ENCODE data around the gene MCM3AP. TPM values are rescaled to one million over a fixed set of nuclear protein-coding genes. Genes with fewer than 3 reads are reported as not detected.

The MCM3AP gene
- total RNA-seq, 4 donors from 2014 or later = 58.6 to 89.2 (median 81.9) TPM

DNA sequence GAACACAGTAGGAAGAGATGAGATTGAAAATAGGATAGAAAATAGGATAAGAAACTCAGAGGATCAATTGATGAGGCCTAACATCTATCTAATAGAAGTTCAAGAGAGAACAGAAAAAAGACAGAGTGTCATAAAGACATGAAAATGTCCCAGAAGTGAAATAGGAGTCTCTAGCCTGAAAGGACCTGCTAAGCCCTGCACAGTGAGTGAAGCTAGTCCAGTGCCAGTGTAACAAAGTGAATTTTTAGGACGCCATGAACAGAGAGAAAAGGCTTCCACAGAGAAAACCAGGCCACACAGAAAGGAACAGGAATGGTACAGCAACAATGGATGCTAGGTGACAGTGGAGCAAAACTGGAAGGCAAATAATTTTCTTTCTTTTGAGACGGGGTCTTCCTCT is 36.6 kb downstream of the MCM3AP start:
- intact Hi-C loops (cut with DNase I) = no loop called here
- TF ChIP-seq EP300 (IDR thresholded peaks at IDR 0.05) (no peak), POLR2A (IDR thresholded peaks at IDR 0.05; ENCODE audit: low read depth) (no peak), POLR2AphosphoS5 (IDR thresholded peaks at IDR 0.05) (no peak)
- TF ChIP-seq, protein P1, sequence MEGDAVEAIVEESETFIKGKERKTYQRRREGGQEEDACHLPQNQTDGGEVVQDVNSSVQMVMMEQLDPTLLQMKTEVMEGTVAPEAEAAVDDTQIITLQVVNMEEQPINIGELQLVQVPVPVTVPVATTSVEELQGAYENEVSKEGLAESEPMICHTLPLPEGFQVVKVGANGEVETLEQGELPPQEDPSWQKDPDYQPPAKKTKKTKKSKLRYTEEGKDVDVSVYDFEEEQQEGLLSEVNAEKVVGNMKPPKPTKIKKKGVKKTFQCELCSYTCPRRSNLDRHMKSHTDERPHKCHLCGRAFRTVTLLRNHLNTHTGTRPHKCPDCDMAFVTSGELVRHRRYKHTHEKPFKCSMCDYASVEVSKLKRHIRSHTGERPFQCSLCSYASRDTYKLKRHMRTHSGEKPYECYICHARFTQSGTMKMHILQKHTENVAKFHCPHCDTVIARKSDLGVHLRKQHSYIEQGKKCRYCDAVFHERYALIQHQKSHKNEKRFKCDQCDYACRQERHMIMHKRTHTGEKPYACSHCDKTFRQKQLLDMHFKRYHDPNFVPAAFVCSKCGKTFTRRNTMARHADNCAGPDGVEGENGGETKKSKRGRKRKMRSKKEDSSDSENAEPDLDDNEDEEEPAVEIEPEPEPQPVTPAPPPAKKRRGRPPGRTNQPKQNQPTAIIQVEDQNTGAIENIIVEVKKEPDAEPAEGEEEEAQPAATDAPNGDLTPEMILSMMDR (IDR thresholded peaks at IDR 0.05) = no peak
- WGBS = 91% methylated on average over 2 of the region's 2 CpGs
- Histone ChIP-seq H3K4me1 (no peaks in the 10 kb centered on the region), H3K4me3 (no peak overlapping the region), H3K27me3 (no peaks in the 10 kb centered on the region), H3K9me3 (no peaks in the 10 kb centered on the region), H3K27ac (replicated peaks in 1 of 4) (no peak overlapping the region), H3K36me3 (peaks cover 77 to 100% (median 96%) of the 10 kb centered on the region in 4 donors)
- DNase-seq (ENCODE audit: extremely low spot score) = no peak

DNA sequence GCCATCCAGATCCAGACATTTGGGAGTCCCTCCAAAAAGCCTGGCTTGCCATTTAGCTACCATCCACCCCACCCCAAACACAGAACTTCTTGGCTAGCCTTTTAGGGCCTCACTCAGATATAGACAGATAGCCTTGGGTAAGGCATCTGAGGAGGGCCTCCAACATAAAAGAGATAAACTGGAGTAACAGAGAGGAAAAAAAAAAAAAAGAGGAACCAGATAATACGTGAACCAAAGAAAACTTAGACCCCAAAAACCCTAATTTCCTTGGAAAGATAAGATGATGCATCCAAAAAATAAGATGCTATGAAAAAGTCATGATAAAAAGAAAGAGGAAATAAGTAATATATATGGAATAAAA is 37.0 kb downstream of the MCM3AP start:
- Histone ChIP-seq H3K4me1 (no peaks in the 10 kb centered on the region), H3K36me3 (peaks cover 77 to 100% (median 96%) of the 10 kb centered on the region in 4 donors), H3K9me3 (no peaks in the 10 kb centered on the region), H3K27ac (replicated peaks in 1 of 4) (no peak overlapping the region), H3K27me3 (no peaks in the 10 kb centered on the region), H3K4me3 (no peak overlapping the region)
- TF ChIP-seq POLR2A (IDR thresholded peaks at IDR 0.05; ENCODE audit: low read depth) (no peak), EP300 (IDR thresholded peaks at IDR 0.05) (no peak), POLR2AphosphoS5 (IDR thresholded peaks at IDR 0.05) (no peak)
- TF ChIP-seq, protein P1 (IDR thresholded peaks at IDR 0.05) = no peak
- DNase-seq (ENCODE audit: extremely low spot score) = no peak
- intact Hi-C loops (cut with DNase I) = no loop called here
- WGBS = 82% methylated on average over 1 of the region's 1 CpG

DNA sequence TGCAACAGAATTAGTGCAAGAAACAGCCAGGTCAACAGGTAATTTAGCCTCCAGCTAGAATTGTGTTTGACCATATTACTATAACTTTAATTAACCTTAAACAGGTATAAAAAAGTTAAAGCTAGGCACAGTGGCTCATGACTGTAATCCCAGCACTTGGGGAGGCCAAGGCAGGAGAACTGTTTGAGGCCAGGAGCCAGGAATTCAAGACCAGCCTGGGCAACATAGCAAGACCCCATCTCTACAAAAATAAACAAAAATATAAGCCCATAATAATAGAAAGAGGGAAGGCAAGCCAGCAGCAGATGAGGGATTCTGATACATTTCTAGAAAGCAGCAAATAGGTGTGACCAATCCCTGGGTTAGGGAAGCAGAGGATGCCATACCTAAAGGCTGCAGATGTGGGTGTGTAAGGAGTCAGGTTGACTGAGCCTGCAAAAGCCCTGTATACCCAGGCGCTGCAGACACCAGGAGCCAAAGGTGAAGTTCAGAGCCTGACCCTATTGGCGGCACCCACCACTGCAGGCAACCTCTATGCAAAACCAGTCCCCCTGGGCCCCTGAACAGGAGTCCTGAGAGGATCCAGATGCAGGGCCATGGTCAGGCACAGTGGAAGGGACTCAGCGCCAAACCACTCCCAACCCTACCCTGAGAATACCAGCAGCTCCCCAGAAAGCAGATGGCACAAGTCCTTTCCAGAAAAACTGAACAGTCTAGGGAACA is 37.6 kb downstream of the MCM3AP start:
- Histone ChIP-seq H3K27me3 (no peaks in the 10 kb centered on the region), H3K36me3 (peaks cover 78 to 100% (median 96%) of the 10 kb centered on the region in 4 donors), H3K4me1 (no peaks in the 10 kb centered on the region), H3K9me3 (no peaks in the 10 kb centered on the region), H3K27ac (replicated peaks in 1 of 4) (no peak overlapping the region), H3K4me3 (no peak overlapping the region)
- intact Hi-C loops (cut with DNase I) = no loop called here
- 92% methylated on average over 3 of the region's 3 CpGs for WGBS
- DNase-seq (ENCODE audit: extremely low spot score) = no peak
- TF ChIP-seq POLR2AphosphoS5 (IDR thresholded peaks at IDR 0.05) (no peak), EP300 (IDR thresholded peaks at IDR 0.05) (no peak), POLR2A (IDR thresholded peaks at IDR 0.05; ENCODE audit: low read depth) (no peak)
- TF ChIP-seq, protein P1 (IDR thresholded peaks at IDR 0.05) = no peak

DNA sequence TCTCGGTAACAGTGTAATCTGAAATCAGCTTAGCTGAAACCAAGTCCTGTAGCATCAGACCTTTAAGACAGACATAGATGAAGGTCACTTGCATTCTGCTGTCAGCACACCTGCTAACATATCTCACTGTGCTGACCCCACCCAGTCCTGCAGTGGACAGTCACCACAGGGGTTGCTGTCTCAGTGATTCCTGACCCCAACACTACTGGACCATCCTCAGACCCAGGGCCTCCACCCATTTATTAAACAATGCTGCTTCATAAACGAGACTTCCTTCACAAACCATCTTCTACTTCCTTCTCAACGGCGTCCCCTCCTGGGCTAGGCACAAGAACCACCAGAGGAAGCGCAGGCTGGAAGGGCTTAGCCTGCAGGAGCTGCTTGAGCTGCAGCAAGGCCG is 39.1 kb downstream of the MCM3AP start:
- Histone ChIP-seq H3K9me3 (no peaks in the 10 kb centered on the region), H3K4me3 (no peak overlapping the region), H3K4me1 (no peaks in the 10 kb centered on the region), H3K36me3 (peaks cover 79 to 100% (median 96%) of the 10 kb centered on the region in 4 donors), H3K27me3 (no peaks in the 10 kb centered on the region), H3K27ac (replicated peaks in 1 of 4) (no peak overlapping the region)
- WGBS = 94% methylated on average over 6 of the region's 6 CpGs
- DNase-seq (ENCODE audit: extremely low spot score) = no peak
- no peak for TF ChIP-seq EP300 (IDR thresholded peaks at IDR 0.05)
- no peak for TF ChIP-seq POLR2A (IDR thresholded peaks at IDR 0.05; ENCODE audit: low read depth)
- TF ChIP-seq POLR2AphosphoS5 (IDR thresholded peaks at IDR 0.05) = peak in 1 of 2 donors; percentile 3
- TF ChIP-seq, protein P1 (IDR thresholded peaks at IDR 0.05) = no peak
- intact Hi-C loops (cut with DNase I) = no loop called here

All from esophagus muscularis mucosa (tissue), 4 donors.